ENCODE results near the gene JAZF1. TPM values are rescaled to one million over a fixed set of nuclear protein-coding genes. Genes with fewer than 3 reads are reported as not detected.

JAZF1 gene
- polyA plus RNA-seq, 3 donors = 12.1 to 18.1 (median 17.2) TPM

DNA sequence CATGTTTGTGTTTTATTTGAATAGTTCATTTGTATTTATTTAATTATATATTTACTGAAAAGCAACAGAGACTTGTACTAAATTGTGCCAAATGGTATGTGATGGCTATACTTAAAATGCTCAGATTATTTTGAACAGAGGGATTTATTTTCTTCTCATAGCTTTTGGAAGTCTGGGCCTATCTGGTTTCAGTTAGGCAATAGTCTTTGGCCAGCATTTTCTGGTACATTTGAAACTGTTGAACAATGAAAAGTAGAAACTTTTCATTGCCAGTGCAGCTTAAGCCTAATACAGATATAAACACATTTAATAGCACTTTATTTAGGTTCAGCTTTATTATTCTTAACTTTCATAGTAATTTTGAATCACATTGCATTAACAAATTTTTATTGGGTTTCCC lies 252.6 kb downstream of the JAZF1 start:
- no peak overlapping the region for H3K9ac ChIP-seq (ENCODE audit: insufficient read depth, low read length, poor library complexity, severe bottlenecking)
- H3K4me1 Mint-ChIP-seq = no peaks in the 10 kb centered on the region
- H3K27ac Mint-ChIP-seq = no peak overlapping the region

DNA sequence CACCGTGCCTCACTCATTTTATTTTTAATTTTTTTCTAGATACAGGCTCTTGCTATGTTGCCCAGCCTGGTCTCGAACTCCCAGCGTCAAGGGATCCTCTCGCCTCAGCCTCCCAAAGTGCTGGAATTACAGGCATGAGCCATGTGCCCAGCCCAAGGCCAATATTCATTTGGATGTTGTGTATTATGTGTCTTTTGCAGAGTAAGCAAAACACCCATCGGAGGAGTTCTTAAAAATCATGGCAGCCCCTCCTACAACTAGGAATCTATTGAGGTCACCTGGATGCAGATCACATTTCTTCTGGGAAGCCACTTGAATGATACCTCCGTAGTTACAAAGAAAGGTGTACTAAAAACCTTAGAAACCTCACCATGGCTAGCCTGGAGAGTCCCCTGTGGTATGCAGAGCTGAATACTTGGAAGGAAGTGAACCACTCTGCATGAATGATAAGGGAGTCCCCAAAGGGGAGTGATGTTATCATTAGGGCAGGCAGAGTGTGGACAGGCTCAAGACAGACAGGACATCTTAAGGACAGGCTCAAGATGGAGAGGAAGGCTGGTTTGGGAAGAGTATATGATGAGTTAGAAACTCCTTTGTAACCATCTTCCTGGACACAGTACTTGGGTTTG lies 254.9 kb downstream of the JAZF1 start:
- intact Hi-C loops (cut with micrococcal nuclease) = loop anchor here (10.0 kb wide), 2 partner anchors 711 to 731 kb away; no protein-coding TSS in a partner anchor
- Histone ChIP-seq H3K4me1 (ENCODE audit: control insufficient read depth in 1 of 2, insufficient read depth in 2 of 2, low read length in 2 of 2) (no peaks in the 10 kb centered on the region), H3K79me2 (ENCODE audit: insufficient read depth, low read length) (peaks cover 2% of the 10 kb centered on the region), H2AFZ (ENCODE audit: insufficient read depth, low read depth, low read length, poor library complexity, severe bottlenecking) (no peak overlapping the region), H3K4me2 (replicated peaks; ENCODE audit: extremely low read depth, low read length, poor library complexity, severe bottlenecking) (no peak overlapping the region), H3K9ac (ENCODE audit: insufficient read depth, low read length, poor library complexity, severe bottlenecking) (no peak overlapping the region), H4K20me1 (ENCODE audit: insufficient read depth, low read length) (peaks cover 81% of the 10 kb centered on the region), H3K9me3 (replicated peaks in 1 of 2; ENCODE audit: control insufficient read depth in 1 of 2, insufficient read depth in 1 of 2, low read length in 2 of 2) (no peaks in the 10 kb centered on the region), H3K4me3 (replicated peaks in 1 of 3; ENCODE audit: low read depth in 2 of 3, low read length in 3 of 3) (no peak overlapping the region), H3K27ac (ENCODE audit: low read depth in 1 of 2, low read length in 2 of 2) (no peak overlapping the region), H3K36me3 (replicated peaks in 1 of 2; ENCODE audit: control insufficient read depth in 1 of 2, insufficient read depth in 2 of 2, low read length in 2 of 2) (no peaks in the 10 kb centered on the region), H3K27me3 (ENCODE audit: control insufficient read depth in 2 of 2, insufficient read depth in 2 of 2, low read length in 2 of 2) (no peaks in the 10 kb centered on the region)
- Mint-ChIP-seq H3K4me1 (peaks cover 8% of the 10 kb centered on the region), H3K27ac (no peak overlapping the region), H3K36me3 (peaks cover 3 to 5% of the 10 kb centered on the region in 2 donors), H3K4me3 (no peak overlapping the region), H3K9me3 (no peaks in the 10 kb centered on the region), H3K27me3 (ENCODE audit: low read depth in 3 of 3) (peaks cover 0 to 4% (median 3%) of the 10 kb centered on the region in 3 donors)
- 100% methylated on average over 1 of the region's 6 CpGs for WGBS (ENCODE audit: insufficient coverage)
- DNase-seq = no peak
- TF ChIP-seq, protein P1, sequence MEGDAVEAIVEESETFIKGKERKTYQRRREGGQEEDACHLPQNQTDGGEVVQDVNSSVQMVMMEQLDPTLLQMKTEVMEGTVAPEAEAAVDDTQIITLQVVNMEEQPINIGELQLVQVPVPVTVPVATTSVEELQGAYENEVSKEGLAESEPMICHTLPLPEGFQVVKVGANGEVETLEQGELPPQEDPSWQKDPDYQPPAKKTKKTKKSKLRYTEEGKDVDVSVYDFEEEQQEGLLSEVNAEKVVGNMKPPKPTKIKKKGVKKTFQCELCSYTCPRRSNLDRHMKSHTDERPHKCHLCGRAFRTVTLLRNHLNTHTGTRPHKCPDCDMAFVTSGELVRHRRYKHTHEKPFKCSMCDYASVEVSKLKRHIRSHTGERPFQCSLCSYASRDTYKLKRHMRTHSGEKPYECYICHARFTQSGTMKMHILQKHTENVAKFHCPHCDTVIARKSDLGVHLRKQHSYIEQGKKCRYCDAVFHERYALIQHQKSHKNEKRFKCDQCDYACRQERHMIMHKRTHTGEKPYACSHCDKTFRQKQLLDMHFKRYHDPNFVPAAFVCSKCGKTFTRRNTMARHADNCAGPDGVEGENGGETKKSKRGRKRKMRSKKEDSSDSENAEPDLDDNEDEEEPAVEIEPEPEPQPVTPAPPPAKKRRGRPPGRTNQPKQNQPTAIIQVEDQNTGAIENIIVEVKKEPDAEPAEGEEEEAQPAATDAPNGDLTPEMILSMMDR (IDR thresholded peaks at IDR 0.05) = no peak

More for the DNA sequence above, 252.6 kb downstream of the JAZF1 start:
- Histone ChIP-seq H3K36me3 (replicated peaks in 1 of 2; ENCODE audit: control insufficient read depth in 1 of 2, insufficient read depth in 2 of 2, low read length in 2 of 2) (no peaks in the 10 kb centered on the region), H4K20me1 (ENCODE audit: insufficient read depth, low read length) (peaks cover 71% of the 10 kb centered on the region), H3K27ac (ENCODE audit: low read depth in 1 of 2, low read length in 2 of 2) (no peak overlapping the region), H3K4me2 (replicated peaks; ENCODE audit: extremely low read depth, low read length, poor library complexity, severe bottlenecking) (no peak overlapping the region), H3K9me3 (replicated peaks in 1 of 2; ENCODE audit: control insufficient read depth in 1 of 2, insufficient read depth in 1 of 2, low read length in 2 of 2) (no peaks in the 10 kb centered on the region), H3K79me2 (ENCODE audit: insufficient read depth, low read length) (peaks cover 2% of the 10 kb centered on the region), H3K4me1 (ENCODE audit: control insufficient read depth in 1 of 2, insufficient read depth in 2 of 2, low read length in 2 of 2) (no peaks in the 10 kb centered on the region), H3K27me3 (ENCODE audit: control insufficient read depth in 2 of 2, insufficient read depth in 2 of 2, low read length in 2 of 2) (no peaks in the 10 kb centered on the region), H3K4me3 (replicated peaks in 1 of 3; ENCODE audit: low read depth in 2 of 3, low read length in 3 of 3) (no peak overlapping the region), H2AFZ (ENCODE audit: insufficient read depth, low read depth, low read length, poor library complexity, severe bottlenecking) (no peak overlapping the region)
- H3K9me3 Mint-ChIP-seq = peaks cover 0 to 2% (median 0%) of the 10 kb centered on the region in 7 donors
- DNase-seq = no peak
- H3K36me3 Mint-ChIP-seq = peaks cover 10 to 12% of the 10 kb centered on the region in 2 donors
- TF ChIP-seq, protein P1 (IDR thresholded peaks at IDR 0.05) = no peak
- intact Hi-C loops (cut with micrococcal nuclease) = loop anchor here (10.0 kb wide), 2 partner anchors 713 to 733 kb away; no protein-coding TSS in a partner anchor
- H3K27me3 Mint-ChIP-seq (ENCODE audit: low read depth in 3 of 3) = peaks cover 0 to 4% (median 3%) of the 10 kb centered on the region in 3 donors
- H3K4me3 Mint-ChIP-seq = no peak overlapping the region
